Measurements from ENCODE around the gene FBXW7.

GRCh38 chr4:152372444-152372843, 163.4 kb downstream of the FBXW7 start:
- TF ChIP-seq POLR2A (IDR thresholded peaks at IDR 0.05) (no peak), CTCF (IDR thresholded peaks at IDR 0.05) (no peak)

Data from lower leg skin (tissue), 3 donors.